Measurements from ENCODE around the gene FAM13A.

GRCh38 chr4:89044147-89044900 lies 12.7 kb downstream of the FAM13A start:
- no peak for TF ChIP-seq ZNF26 (tag by site-specific recombination; IDR thresholded peaks at IDR 0.05)
- no peak for TF ChIP-seq YY2 (tag by site-specific recombination; IDR thresholded peaks at IDR 0.05)
- TF ChIP-seq CTCF (tag by site-specific recombination; IDR thresholded peaks at IDR 0.05) = no peak
- no peak for TF ChIP-seq ZNF280D (tag by site-specific recombination; IDR thresholded peaks at IDR 0.05)
- no peak for TF ChIP-seq ZNF785 (tag by site-specific recombination; IDR thresholded peaks at IDR 0.05)
- no peak for TF ChIP-seq ZNF426 (tag by site-specific recombination; IDR thresholded peaks at IDR 0.05)
- TF ChIP-seq ZNF184 (tag by site-specific recombination; IDR thresholded peaks at IDR 0.05) = no peak
- TF ChIP-seq REST (tag by site-specific recombination; IDR thresholded peaks at IDR 0.05) = no peak
- TF ChIP-seq ZBTB7A (tag by site-specific recombination; IDR thresholded peaks at IDR 0.05; ENCODE audit: low read depth) = no peak
- no peak for TF ChIP-seq ZNF350 (tag by site-specific recombination; IDR thresholded peaks at IDR 0.05)
- no peak for TF ChIP-seq ZNF654 (tag by site-specific recombination; IDR thresholded peaks at IDR 0.05; ENCODE audit: low read depth)
- no peak for TF ChIP-seq ZNF658 (tag by site-specific recombination; IDR thresholded peaks at IDR 0.05)
